ENCODE measurements around the gene TCEAL5.
"Not testable (repeated sequence)": the region's sequence is repeated elsewhere in the genome, so short reads cannot be mapped to it uniquely, and the experiment has no call there.

The TCEAL5 gene, protein sequence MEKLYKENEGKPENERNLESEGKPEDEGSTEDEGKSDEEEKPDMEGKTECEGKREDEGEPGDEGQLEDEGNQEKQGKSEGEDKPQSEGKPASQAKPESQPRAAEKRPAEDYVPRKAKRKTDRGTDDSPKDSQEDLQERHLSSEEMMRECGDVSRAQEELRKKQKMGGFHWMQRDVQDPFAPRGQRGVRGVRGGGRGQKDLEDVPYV

DNA sequence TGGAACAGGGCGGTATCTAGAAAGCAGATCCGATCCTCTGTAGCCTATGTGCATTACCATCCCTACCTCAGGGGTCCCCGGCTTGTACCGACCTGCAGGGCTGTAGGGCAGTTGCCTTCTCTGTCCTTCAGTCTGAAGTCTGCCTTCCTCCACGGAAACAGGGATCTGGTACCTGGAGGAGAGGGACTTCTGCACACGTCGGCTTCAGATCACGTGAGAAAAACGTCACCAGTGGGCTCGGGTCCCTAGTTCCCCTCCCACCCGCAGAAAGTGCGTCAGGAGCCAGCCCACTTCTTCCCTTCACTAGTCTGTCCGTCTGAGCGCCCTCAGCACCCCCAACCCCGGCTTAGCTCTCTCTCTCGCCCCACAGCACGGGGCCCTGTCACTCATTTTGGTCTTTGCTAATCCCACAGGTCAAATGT, at the start of gene TCEAL5:
TCEAL5 (minus strand) TSS at position 170 of the 422 bp plus-strand sequence. CDS start 2,187 bp downstream, outside the sequence.
- Histone ChIP-seq H3K9me3 (ENCODE audit: control insufficient read depth in 1 of 2, low read length in 2 of 2) (no peaks in the 10 kb centered on the region), H3K36me3 (ENCODE audit: control insufficient read depth in 1 of 2, insufficient read depth in 2 of 2, low read length in 2 of 2) (no peaks in the 10 kb centered on the region), H3K27me3 (ENCODE audit: low read depth, low read length) (no peaks in the 10 kb centered on the region), H3K4me3 (ENCODE audit: low read depth in 1 of 2, low read length in 2 of 2) (peak within 1 kb of the TSS; percentile 2 to 54), H3K27ac (ENCODE audit: low read length) (no peak within 1 kb of the TSS), H3K4me1 (ENCODE audit: control insufficient read depth in 1 of 2, insufficient read depth in 2 of 2, low read length in 2 of 2) (no peaks in the 10 kb centered on the region)

DNA sequence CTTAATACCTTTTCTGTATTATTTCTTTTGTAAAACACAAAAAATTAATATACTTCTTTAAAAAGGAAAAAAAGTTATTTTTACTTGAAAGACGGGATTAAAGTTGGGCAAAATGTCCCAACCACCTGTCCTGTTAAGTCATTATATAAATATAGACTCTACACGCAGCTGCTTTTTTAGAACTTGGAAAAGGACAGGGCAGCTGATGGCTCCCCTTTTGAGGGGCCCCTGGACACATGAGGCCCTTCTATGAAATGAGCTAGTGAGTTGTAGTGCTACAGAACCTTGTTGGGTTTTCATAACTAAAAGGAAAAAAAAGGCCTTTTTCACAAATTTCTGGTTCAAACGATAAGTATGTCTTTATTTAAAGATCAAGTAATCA, 34.8 kb upstream of the TCEAL5 start:
- H3K9me3 ChIP-seq (ENCODE audit: control insufficient read depth in 1 of 2, low read length in 2 of 2): no peaks in the 10 kb centered on the region
- no peak overlapping the region for H3K27ac ChIP-seq (ENCODE audit: low read length)
- H3K27me3 ChIP-seq (ENCODE audit: low read depth, low read length): no peaks in the 10 kb centered on the region
- H3K4me3 ChIP-seq (ENCODE audit: low read depth in 1 of 2, low read length in 2 of 2): no peak overlapping the region
- H3K4me1 ChIP-seq (ENCODE audit: control insufficient read depth in 1 of 2, insufficient read depth in 2 of 2, low read length in 2 of 2): peaks cover 0 to 3% of the 10 kb centered on the region in 2 donors
- no peaks in the 10 kb centered on the region for H3K36me3 ChIP-seq (ENCODE audit: control insufficient read depth in 1 of 2, insufficient read depth in 2 of 2, low read length in 2 of 2)

DNA sequence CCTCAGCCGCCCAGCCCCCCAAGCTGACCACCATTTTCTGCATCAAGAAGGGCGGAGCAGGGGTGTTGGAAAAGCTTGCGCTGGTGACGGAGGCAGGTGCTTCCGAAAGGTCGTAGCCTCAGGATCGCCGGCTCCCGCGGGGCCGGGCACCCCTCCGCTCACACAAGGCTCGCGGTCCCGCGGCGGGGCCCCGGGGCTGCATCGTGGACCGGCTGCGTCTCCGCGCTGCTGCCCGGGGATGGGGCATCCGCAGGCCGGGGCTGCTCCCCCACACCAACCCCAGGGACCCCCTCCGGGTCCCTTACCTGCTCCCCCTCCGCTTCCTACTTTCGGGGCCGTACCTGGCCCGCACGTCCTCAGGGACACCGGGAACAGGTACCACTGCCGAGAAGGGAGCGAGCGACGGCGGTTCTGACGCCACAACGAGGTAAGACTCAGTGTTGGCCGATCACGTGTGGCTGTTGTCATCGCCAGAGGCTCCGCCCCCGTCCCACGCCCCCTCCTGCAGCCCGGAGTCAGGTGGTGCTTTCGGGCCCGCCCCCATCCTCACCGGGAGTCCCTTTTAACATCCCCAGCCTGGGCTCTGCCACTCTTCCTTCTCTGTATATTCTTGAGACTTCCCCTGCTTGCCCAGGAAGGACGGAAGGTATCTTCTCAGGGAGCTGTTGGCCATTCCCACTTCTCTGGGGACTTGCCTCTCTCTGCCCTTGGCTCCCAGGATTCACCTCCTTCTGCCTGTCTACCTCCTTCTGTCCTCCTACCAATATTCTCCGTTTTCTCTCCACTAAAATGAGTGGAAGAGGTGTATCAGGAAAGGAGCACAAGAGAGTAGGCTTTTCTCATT, 34.2 kb upstream of the TCEAL5 start, which contains the start of gene BEX2:
BEX2 (minus strand) TSS at position 436 of the 844 bp plus-strand sequence. CDS start 1,014 bp downstream, outside the sequence.
- H3K27me3 ChIP-seq (ENCODE audit: low read depth, low read length): no peaks in the 10 kb centered on the region
- no peak within 1 kb of the TSS for H3K27ac ChIP-seq (ENCODE audit: low read length)
- peak within 1 kb of the TSS; percentile 46 to 76 for H3K4me3 ChIP-seq (ENCODE audit: low read depth in 1 of 2, low read length in 2 of 2)
- H3K36me3 ChIP-seq (ENCODE audit: control insufficient read depth in 1 of 2, insufficient read depth in 2 of 2, low read length in 2 of 2): no peaks in the 10 kb centered on the region
- no peaks in the 10 kb centered on the region for H3K9me3 ChIP-seq (ENCODE audit: control insufficient read depth in 1 of 2, low read length in 2 of 2)
- peaks cover 0 to 3% of the 10 kb centered on the region in 2 donors for H3K4me1 ChIP-seq (ENCODE audit: control insufficient read depth in 1 of 2, insufficient read depth in 2 of 2, low read length in 2 of 2)

DNA sequence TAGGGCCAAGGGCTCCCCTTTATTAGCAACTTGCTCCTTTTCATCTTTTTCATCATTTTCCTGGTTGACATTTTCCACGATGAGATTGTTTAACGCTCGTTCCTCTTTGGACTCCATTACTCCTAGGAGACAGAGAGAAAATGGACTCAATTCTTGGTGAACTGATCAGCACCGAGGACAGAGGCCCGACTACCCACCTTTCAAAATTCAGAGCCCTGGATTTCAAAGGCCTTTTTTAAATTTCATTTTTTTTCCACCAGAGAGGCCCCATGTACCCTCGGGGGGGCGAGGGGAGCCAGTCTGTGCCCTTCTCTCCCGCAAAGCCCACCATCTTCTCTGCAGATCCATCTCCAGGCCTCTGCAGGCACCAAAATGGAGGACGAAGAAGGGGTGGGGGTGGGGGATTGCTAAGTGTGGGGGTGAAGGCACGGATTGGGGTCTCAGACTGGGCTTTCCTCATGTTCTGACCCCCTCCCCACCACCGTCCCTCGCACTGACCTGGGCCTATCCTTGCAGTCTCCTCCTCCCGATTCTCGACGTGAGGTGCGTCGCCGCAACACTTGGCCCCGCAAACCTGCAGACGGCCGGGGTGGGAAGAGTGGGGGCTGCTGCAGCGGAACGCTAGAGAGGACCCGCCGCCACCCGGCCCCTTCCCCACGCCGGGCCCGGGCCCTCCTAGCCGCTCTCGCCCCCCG, 33.5 kb upstream of the TCEAL5 start:
- Histone ChIP-seq H3K9me3 (ENCODE audit: control insufficient read depth in 1 of 2, low read length in 2 of 2) (no peaks in the 10 kb centered on the region), H3K4me3 (ENCODE audit: low read depth in 1 of 2, low read length in 2 of 2) (peak overlapping the region in 1 of 2 donors; percentile 76), H3K27ac (ENCODE audit: low read length) (no peak overlapping the region), H3K36me3 (ENCODE audit: control insufficient read depth in 1 of 2, insufficient read depth in 2 of 2, low read length in 2 of 2) (no peaks in the 10 kb centered on the region), H3K4me1 (ENCODE audit: control insufficient read depth in 1 of 2, insufficient read depth in 2 of 2, low read length in 2 of 2) (peaks cover 0 to 3% of the 10 kb centered on the region in 2 donors), H3K27me3 (ENCODE audit: low read depth, low read length) (no peaks in the 10 kb centered on the region)

DNA sequence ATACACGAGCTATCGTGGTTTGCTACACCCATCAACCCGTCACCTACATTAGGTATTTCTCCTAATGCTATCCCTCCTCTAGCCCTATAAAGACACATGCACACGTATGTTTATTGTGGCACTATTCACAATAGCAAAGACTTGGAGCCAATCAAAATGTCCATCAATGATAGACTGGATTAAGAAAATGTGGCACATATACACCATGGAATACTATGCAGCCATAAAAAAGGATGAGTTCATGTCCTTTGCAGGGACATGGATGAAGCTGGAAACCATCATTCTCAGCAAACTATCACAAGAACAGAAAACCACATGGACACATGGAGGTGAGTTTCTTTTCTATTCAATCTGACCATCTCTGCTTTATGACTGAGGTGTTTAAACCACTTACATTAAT, 29.1 kb upstream of the TCEAL5 start:
- H3K27ac ChIP-seq (ENCODE audit: low read length): not testable (repeated sequence)

DNA sequence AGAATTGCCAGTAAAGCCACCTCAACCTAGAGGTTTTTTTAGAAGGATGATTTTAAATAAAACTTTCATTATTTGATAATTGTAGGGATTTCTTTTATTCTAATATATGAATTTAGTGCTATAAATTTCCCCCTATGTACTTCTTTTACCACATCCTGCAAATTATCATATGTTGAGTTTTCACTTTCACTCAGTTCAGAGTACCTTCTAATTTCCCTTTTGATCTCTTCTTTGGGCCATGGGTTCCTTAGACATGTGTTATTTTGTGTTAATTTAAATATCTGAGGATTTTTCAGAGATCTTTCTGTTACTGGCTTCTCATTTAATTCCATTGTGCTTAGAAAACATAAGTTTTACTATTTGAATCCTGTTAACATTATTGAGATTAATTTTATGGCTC, 28.2 kb upstream of the TCEAL5 start:
- Histone ChIP-seq H3K36me3 (ENCODE audit: control insufficient read depth in 1 of 2, insufficient read depth in 2 of 2, low read length in 2 of 2) (no peaks in the 10 kb centered on the region), H3K4me3 (ENCODE audit: low read depth in 1 of 2, low read length in 2 of 2) (no peak overlapping the region), H3K27ac (ENCODE audit: low read length) (no peak overlapping the region), H3K9me3 (ENCODE audit: control insufficient read depth in 1 of 2, low read length in 2 of 2) (no peaks in the 10 kb centered on the region), H3K4me1 (ENCODE audit: control insufficient read depth in 1 of 2, insufficient read depth in 2 of 2, low read length in 2 of 2) (no peaks in the 10 kb centered on the region), H3K27me3 (ENCODE audit: low read depth, low read length) (no peaks in the 10 kb centered on the region)

More for the DNA sequence above, 29.1 kb upstream of the TCEAL5 start:
- not testable (repeated sequence) for H3K36me3 ChIP-seq (ENCODE audit: control insufficient read depth in 1 of 2, insufficient read depth in 2 of 2, low read length in 2 of 2); H3K4me3 ChIP-seq (ENCODE audit: low read depth in 1 of 2, low read length in 2 of 2); H3K9me3 ChIP-seq (ENCODE audit: control insufficient read depth in 1 of 2, low read length in 2 of 2); H3K27me3 ChIP-seq (ENCODE audit: low read depth, low read length); H3K4me1 ChIP-seq (ENCODE audit: control insufficient read depth in 1 of 2, insufficient read depth in 2 of 2, low read length in 2 of 2)

DNA sequence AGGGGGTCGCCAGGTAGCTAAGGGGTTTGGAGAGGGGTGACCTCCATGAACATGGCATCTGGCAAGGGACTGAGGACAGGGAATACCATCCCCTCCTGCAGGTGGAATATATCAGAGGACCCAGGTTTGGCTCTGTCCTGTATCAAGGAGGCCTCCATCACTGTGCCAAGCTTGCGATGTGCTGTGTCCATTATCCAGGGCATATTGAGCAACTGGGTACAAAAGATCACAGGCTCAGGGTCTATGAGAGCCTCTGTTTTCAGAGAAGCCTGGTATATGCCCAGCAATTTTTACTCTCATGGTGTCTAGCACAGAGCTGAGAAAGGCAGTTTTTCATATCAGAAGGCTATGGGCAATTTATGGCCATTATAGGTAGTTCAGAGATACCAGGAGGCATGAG, 16.6 kb upstream of the TCEAL5 start:
- Histone ChIP-seq H3K36me3 (ENCODE audit: control insufficient read depth in 1 of 2, insufficient read depth in 2 of 2, low read length in 2 of 2) (no peaks in the 10 kb centered on the region), H3K4me1 (ENCODE audit: control insufficient read depth in 1 of 2, insufficient read depth in 2 of 2, low read length in 2 of 2) (no peaks in the 10 kb centered on the region), H3K9me3 (ENCODE audit: control insufficient read depth in 1 of 2, low read length in 2 of 2) (peaks cover 0 to 4% of the 10 kb centered on the region in 2 donors), H3K27me3 (ENCODE audit: low read depth, low read length) (no peaks in the 10 kb centered on the region), H3K4me3 (ENCODE audit: low read depth in 1 of 2, low read length in 2 of 2) (no peak overlapping the region), H3K27ac (ENCODE audit: low read length) (no peak overlapping the region)

DNA sequence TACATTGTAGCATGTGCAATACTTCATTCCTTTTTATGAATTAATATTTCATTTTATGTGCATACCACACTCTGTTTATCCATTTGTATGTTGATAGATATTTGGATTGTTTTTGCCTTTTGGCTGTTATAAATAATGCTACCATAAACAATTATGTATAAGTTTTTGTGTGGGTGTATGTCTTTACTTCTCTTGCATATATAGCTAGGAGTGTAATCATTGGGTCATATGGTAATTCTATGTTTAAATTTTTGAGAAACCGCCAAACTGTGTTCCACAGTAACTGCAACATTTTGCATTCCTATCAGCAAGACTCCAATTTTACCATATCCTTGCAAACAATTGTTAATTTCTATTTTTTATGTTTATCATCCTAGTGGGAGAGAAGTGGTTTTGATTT, 3.1 kb upstream of the TCEAL5 start:
- H3K4me1 ChIP-seq (ENCODE audit: control insufficient read depth in 1 of 2, insufficient read depth in 2 of 2, low read length in 2 of 2): no peaks in the 10 kb centered on the region
- no peaks in the 10 kb centered on the region for H3K27me3 ChIP-seq (ENCODE audit: low read depth, low read length)
- H3K9me3 ChIP-seq (ENCODE audit: control insufficient read depth in 1 of 2, low read length in 2 of 2): peaks cover 0 to 2% of the 10 kb centered on the region in 2 donors
- H3K27ac ChIP-seq (ENCODE audit: low read length): no peak overlapping the region
- no peaks in the 10 kb centered on the region for H3K36me3 ChIP-seq (ENCODE audit: control insufficient read depth in 1 of 2, insufficient read depth in 2 of 2, low read length in 2 of 2)
- no peak overlapping the region for H3K4me3 ChIP-seq (ENCODE audit: low read depth in 1 of 2, low read length in 2 of 2)

DNA sequence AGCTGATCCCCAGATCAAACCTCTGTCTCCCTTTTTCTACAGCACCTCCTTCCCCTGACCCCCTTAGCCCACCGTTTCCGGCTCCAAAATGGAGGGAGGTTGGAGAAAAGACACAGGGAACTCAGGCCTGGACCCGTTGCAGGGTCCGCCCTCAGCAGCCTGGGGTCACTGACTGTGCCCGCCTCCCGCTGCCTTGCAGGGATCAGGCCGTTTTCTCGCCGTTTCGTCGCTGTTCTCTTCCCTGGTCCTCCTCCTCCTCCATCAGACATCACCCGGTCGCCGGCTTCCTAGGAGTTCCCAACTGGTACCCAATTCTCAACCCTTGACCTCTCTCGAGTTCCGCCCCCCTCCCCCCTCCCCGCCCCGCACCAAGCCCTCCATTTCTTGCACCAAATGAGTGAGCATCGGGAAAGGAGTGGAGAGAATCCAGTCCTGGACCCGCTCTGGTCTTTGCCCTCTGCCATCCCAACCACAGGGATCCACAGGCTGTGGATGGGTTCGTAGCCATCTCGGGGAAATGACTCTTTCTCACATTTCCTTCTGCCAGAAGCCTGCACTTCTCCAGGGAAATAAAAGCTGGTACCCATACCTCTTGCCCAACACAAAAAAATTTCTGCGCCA, 493 bp downstream of the TCEAL5 start:
- Histone ChIP-seq H3K36me3 (ENCODE audit: control insufficient read depth in 1 of 2, insufficient read depth in 2 of 2, low read length in 2 of 2) (no peaks in the 10 kb centered on the region), H3K9me3 (ENCODE audit: control insufficient read depth in 1 of 2, low read length in 2 of 2) (no peaks in the 10 kb centered on the region), H3K4me3 (ENCODE audit: low read depth in 1 of 2, low read length in 2 of 2) (peak overlapping the region; percentile 2 to 54), H3K4me1 (ENCODE audit: control insufficient read depth in 1 of 2, insufficient read depth in 2 of 2, low read length in 2 of 2) (no peaks in the 10 kb centered on the region), H3K27me3 (ENCODE audit: low read depth, low read length) (no peaks in the 10 kb centered on the region), H3K27ac (ENCODE audit: low read length) (no peak overlapping the region)

DNA sequence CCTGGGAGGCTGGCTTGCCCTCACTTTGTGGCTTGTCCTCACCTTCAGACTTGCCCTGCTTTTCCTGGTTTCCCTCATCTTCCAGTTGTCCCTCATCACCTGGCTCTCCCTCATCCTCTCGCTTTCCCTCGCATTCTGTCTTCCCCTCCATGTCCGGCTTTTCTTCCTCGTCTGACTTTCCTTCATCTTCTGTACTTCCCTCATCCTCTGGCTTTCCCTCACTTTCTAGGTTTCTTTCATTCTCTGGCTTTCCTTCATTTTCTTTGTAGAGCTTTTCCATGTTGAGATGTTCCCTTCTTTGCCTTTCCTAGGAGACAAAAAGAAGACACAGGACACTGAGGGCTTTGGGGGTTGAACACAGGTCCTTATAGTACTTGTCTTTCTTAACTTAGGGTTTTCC, 2.3 kb downstream of the TCEAL5 start:
- no peak overlapping the region for H3K27ac ChIP-seq (ENCODE audit: low read length)
- H3K4me1 ChIP-seq (ENCODE audit: control insufficient read depth in 1 of 2, insufficient read depth in 2 of 2, low read length in 2 of 2): no peaks in the 10 kb centered on the region
- H3K27me3 ChIP-seq (ENCODE audit: low read depth, low read length): no peaks in the 10 kb centered on the region
- H3K4me3 ChIP-seq (ENCODE audit: low read depth in 1 of 2, low read length in 2 of 2): no peak overlapping the region
- H3K9me3 ChIP-seq (ENCODE audit: control insufficient read depth in 1 of 2, low read length in 2 of 2): no peaks in the 10 kb centered on the region
- no peaks in the 10 kb centered on the region for H3K36me3 ChIP-seq (ENCODE audit: control insufficient read depth in 1 of 2, insufficient read depth in 2 of 2, low read length in 2 of 2)

DNA sequence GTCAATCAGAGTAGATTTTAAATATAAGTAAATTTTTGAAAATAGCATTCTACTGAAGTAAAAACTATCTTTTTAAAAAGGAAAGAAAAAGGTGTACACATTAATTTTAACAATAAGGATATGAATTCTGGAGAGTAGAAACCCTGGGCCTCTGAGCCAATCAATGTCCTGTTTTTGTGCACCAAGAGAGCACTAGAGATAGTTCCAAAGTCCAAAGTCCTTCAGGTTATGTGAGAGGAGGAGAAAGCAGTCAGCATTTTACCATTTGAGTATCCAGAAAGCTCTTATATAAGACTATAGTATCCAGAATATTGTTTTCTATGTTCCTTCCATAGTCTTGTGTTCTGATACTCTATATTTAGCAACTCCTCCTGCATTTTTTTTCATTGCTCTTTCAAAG, 18.3 kb downstream of the TCEAL5 start:
- H3K4me1 ChIP-seq (ENCODE audit: control insufficient read depth in 1 of 2, insufficient read depth in 2 of 2, low read length in 2 of 2): peaks cover 0 to 3% of the 10 kb centered on the region in 2 donors
- H3K27me3 ChIP-seq (ENCODE audit: low read depth, low read length): no peaks in the 10 kb centered on the region
- H3K36me3 ChIP-seq (ENCODE audit: control insufficient read depth in 1 of 2, insufficient read depth in 2 of 2, low read length in 2 of 2): no peaks in the 10 kb centered on the region
- no peak overlapping the region for H3K27ac ChIP-seq (ENCODE audit: low read length)
- H3K9me3 ChIP-seq (ENCODE audit: control insufficient read depth in 1 of 2, low read length in 2 of 2): no peaks in the 10 kb centered on the region
- no peak overlapping the region for H3K4me3 ChIP-seq (ENCODE audit: low read depth in 1 of 2, low read length in 2 of 2)

All from muscle layer of duodenum (tissue), 2 donors.